Sigmoid colon (tissue), 7 donors: Measurements from ENCODE around the gene CKAP5. TPM values are rescaled to one million over a fixed set of nuclear protein-coding genes. Genes with fewer than 3 reads are reported as not detected.
"Not testable (repeated sequence)": the region's sequence is repeated elsewhere in the genome, so short reads cannot be mapped to it uniquely, and the experiment has no call there.

Experiments
- DNase-seq: peaks from one replicate; pipeline ENCODE4 v3.0.0-alpha.2; 2019
- H3K27ac ChIP-seq, 4 donors: fragments of 200-600 bp; sonication (generic); one replicate each; pipeline ENCODE4 v1.5.1; 2016 to 2019; ENCODE audit warnings: mild to moderate bottlenecking in 1 of 4
- H3K27me3 ChIP-seq, 3 donors: fragments of 200-600 bp; sonication (generic); one replicate each; pipeline ENCODE4 v1.5.1; 2019; ENCODE audit warnings: mild to moderate bottlenecking in 1 of 3
- H3K36me3 ChIP-seq, 4 donors: fragments of 200-600 bp; sonication (generic); one replicate each; pipeline ENCODE4 v1.5.1; 2016 to 2019
- H3K4me1 ChIP-seq, 4 donors: fragments of 200-600 bp; sonication (generic); one replicate each; pipeline ENCODE4 v1.5.1; 2017 to 2019
- H3K4me3 ChIP-seq, 4 donors: fragments of 200-600 bp; sonication (generic); one replicate each; pipeline ENCODE4 v1.5.1; 2017 to 2019; ENCODE audit warnings: mild to moderate bottlenecking in 2 of 4, moderate library complexity in 1 of 4
- H3K9me3 ChIP-seq, 4 donors: fragments of 200-600 bp in 3 of 4; sonication (generic) in 3 of 4; one replicate each; pipeline versions ENCODE4 v1.5.1 to v1.6.1; 2013 to 2019
- CTCF ChIP-seq, 4 experiments: fragments of 450-650 bp in 3 of 4; fragments of 200-600 bp in 1 of 4; IDR thresholded peaks; one replicate each; pipeline ENCODE4 v1.5.1; 2016 to 2019; ENCODE audit warnings: antibody characterized with exemption in 4 of 4, mild to moderate bottlenecking in 3 of 4, moderate library complexity in 2 of 4
- EP300 ChIP-seq, 4 donors: sonication (generic); formaldehyde crosslinking; IDR thresholded peaks; one replicate each; pipeline ENCODE4 v1.6.1; 2017; ENCODE audit warnings: antibody characterized with exemption in 4 of 4
- POLR2A ChIP-seq, 2 donors: fragments of 450-650 bp; IDR thresholded peaks; one replicate each; pipeline ENCODE4 v1.6.1; 2016; ENCODE audit warnings: antibody characterized with exemption in 2 of 2, mild to moderate bottlenecking in 2 of 2, moderate library complexity in 2 of 2
- POLR2AphosphoS5 ChIP-seq, 4 donors: sonication (generic); formaldehyde crosslinking; IDR thresholded peaks; one replicate each; pipeline ENCODE4 v1.6.1; 2017; ENCODE audit warnings: antibody characterized with exemption in 4 of 4
- WGBS, 2 donors: extraction: QIAGEN DNeasy Blood & Tissue Kit; methylation state at CpG; one replicate each; pipeline ENCODE4 v1.1.7; 2013; 5-methylcytosine and 5-hydroxymethylcytosine counted together
- intact Hi-C: fragments of 100-400 bp; cut with DNase I; formaldehyde crosslinking; loops from one replicate; pipeline ENCODE4 v1.15.1; 2023
- polyA plus RNA-seq, 3 donors: library from polyadenylated mRNA; stranded (reverse); fragments of 200-250 nt; gene quantifications; one replicate each; pipeline ENCODE4 v1.2.3, GENCODE V29; 2013
- total RNA-seq, 4 donors: library from RNA; depleted of rRNA; stranded (reverse); fragments of >200 nt; gene quantifications; one replicate each; pipeline ENCODE4 v1.1.0, GENCODE V29; 2016
- donor health status: healthy with polysubstance abuse.
- donor health status: Bipolar disorder and iron deficiency.
- donor health status: healthy.

Gene CKAP5
- total and polyA plus RNA-seq, 7 donors: 6.6 to 38.8 (median 27.3) TPM

GRCh38 chr11:46721286-46721685 is 124.8 kb downstream of the CKAP5 start:
- Histone ChIP-seq H3K27me3 (no peaks in the 10 kb centered on the region), H3K4me3 (no peak overlapping the region), H3K27ac (no peak overlapping the region), H3K4me1 (no peaks in the 10 kb centered on the region), H3K36me3 (no peaks in the 10 kb centered on the region), H3K9me3 (no peaks in the 10 kb centered on the region)
- WGBS, 2 donors: 85 to 88% methylated on average over 6 of the region's 6 CpGs
- no peak for DNase-seq
- TF ChIP-seq POLR2A (IDR thresholded peaks at IDR 0.05) (no peak), CTCF (IDR thresholded peaks at IDR 0.05) (no peak)
- intact Hi-C loops: no loop called here

- Histone ChIP-seq H3K4me1 (no peaks in the 10 kb centered on the region), H3K27ac (no peak overlapping the region), H3K4me3 (no peak overlapping the region), H3K27me3 (no peaks in the 10 kb centered on the region), H3K36me3 (no peaks in the 10 kb centered on the region), H3K9me3 (no peaks in the 10 kb centered on the region)
- WGBS, 2 donors: 94 to 95% methylated on average over 25 of the region's 25 CpGs
- intact Hi-C loops: no loop called here
- TF ChIP-seq CTCF (IDR thresholded peaks at IDR 0.05) (no peak), EP300 (IDR thresholded peaks at IDR 0.05) (no peak), POLR2AphosphoS5 (IDR thresholded peaks at IDR 0.05) (no peak), POLR2A (IDR thresholded peaks at IDR 0.05) (no peak)
- no peak for DNase-seq
Observed at GRCh38 chr11:46719543-46720218, 126.4 kb downstream of the CKAP5 start.

- no peaks in the 10 kb centered on the region for H3K9me3 ChIP-seq
- no peaks in the 10 kb centered on the region for H3K36me3 ChIP-seq
- no peak for TF ChIP-seq EP300 (IDR thresholded peaks at IDR 0.05)
- TF ChIP-seq POLR2A (IDR thresholded peaks at IDR 0.05): no peak
- no peak for TF ChIP-seq CTCF (IDR thresholded peaks at IDR 0.05)
- no peak for TF ChIP-seq POLR2AphosphoS5 (IDR thresholded peaks at IDR 0.05)
- intact Hi-C loops: no loop called here
- WGBS, 2 donors: 84 to 87% methylated on average over 7 of the region's 7 CpGs
- no peak within 1 kb of the TSS for H3K27ac ChIP-seq
- no peak within 1 kb of the TSS for H3K4me3 ChIP-seq
- H3K27me3 ChIP-seq: no peaks in the 10 kb centered on the region
- no peak for DNase-seq
- no peaks in the 10 kb centered on the region for H3K4me1 ChIP-seq
Observed at GRCh38 chr11:46719048-46719542, 127.0 kb downstream of the CKAP5 start, which contains the start of gene F2. F2 (plus strand) TSS chr11:46719213; CDS start chr11:46719236, 23 bp downstream.

- no peaks in the 10 kb centered on the region for H3K4me1 ChIP-seq
- no peaks in the 10 kb centered on the region for H3K36me3 ChIP-seq
- no peak for TF ChIP-seq POLR2A (IDR thresholded peaks at IDR 0.05)
- TF ChIP-seq EP300 (IDR thresholded peaks at IDR 0.05): no peak
- TF ChIP-seq POLR2AphosphoS5 (IDR thresholded peaks at IDR 0.05): no peak
- no peak for TF ChIP-seq CTCF (IDR thresholded peaks at IDR 0.05)
- H3K4me3 ChIP-seq: no peak overlapping the region
- H3K27me3 ChIP-seq: no peaks in the 10 kb centered on the region
- 45 to 72% methylated on average over 11 of the region's 11 CpGs for WGBS, 2 donors
- no peak for DNase-seq
- H3K9me3 ChIP-seq: no peaks in the 10 kb centered on the region
- intact Hi-C loops: no loop called here
- no peak overlapping the region for H3K27ac ChIP-seq
Observed at GRCh38 chr11:46718155-46719019, 127.7 kb downstream of the CKAP5 start.

GRCh38 chr11:46717825-46718154 is 128.3 kb downstream of the CKAP5 start:
- H3K4me3 ChIP-seq, H3K27me3 ChIP-seq, H3K4me1 ChIP-seq, intact Hi-C loops, DNase-seq, H3K36me3 ChIP-seq, H3K9me3 ChIP-seq, H3K27ac ChIP-seq: not testable (repeated sequence)
- 91 to 97% methylated on average over 2 of the region's 2 CpGs for WGBS, 2 donors
